K562 (cell line): ENCODE measurements around the gene DISC1. TPM values are rescaled to one million over a fixed set of nuclear protein-coding genes. Genes with fewer than 3 reads are reported as not detected.

Source experiments
- ATAC-seq: fragments of 200-7000 bp; cut with Tn5 transposase; 3 replicates; pipeline ENCODE4 v1.9.1; 2020; ENCODE audit warnings: moderate library complexity
- BruUV-seq: library from RNA; stranded (reverse); fragments of 400-500 nt; replicated peaks from 2 replicates; lab custom pipeline; 2021; lab: Mats Ljungman, UMichigan
- CTCF ChIA-PET: fragments of 300-600 bp; formaldehyde crosslinking; extraction: SDS; loops from one replicate; lab custom pipeline; 2021; ENCODE audit warnings: low intra/inter-chr PET ratio; lab: Yijun Ruan, JAX
- POLR2A ChIA-PET: fragments of 300-600, 350-650 bp; sonication (Branson Sonifier 250); formaldehyde crosslinking; extraction: SDS; loops from one replicate; lab custom pipeline; 2021; ENCODE audit warnings: antibody characterized with exemption, inconsistent platforms; lab: Yijun Ruan, JAX
- DNase-seq, 4 experiments: peaks; one replicate each; pipeline versions ENCODE4 v3.0.0 to v3.0.0-alpha.2; 2011 to 2018; ENCODE audit warnings: low spot score in 3 of 4, mixed read lengths in 3 of 4; ENCODE audit errors: extremely low read depth in 1 of 4
- FAIRE-seq: peaks from 2 replicates; lab custom pipeline; 2011; peaks lifted over from hg19 to GRCh38; lab: Jason Lieb, UNC
- H2AFZ ChIP-seq: 2 replicates; pipeline ENCODE4 v1.6.0; 2011; ENCODE audit warnings: low read depth, low read length, control low read depth, inconsistent platforms
- H3K27ac ChIP-seq: fragments of 200-600 bp; 3 replicates; pipeline ENCODE4 v1.8.0; 2011; ENCODE audit warnings: low read depth, mild to moderate bottlenecking, control low read depth, inconsistent platforms, low read length, moderate library complexity, mixed read lengths; ENCODE audit errors: extremely low read depth
- H3K27me3 ChIP-seq, 2 experiments: fragments of 300-600 bp in 1 of 2; 2 replicates in 1 of 2; 3 replicates in 1 of 2; pipeline versions ENCODE4 v1.6.0 to v1.8.0; 2011; ENCODE audit warnings: inconsistent platforms in 2 of 2, low read length in 2 of 2, mild to moderate bottlenecking in 1 of 2, mixed read lengths in 1 of 2, moderate library complexity in 1 of 2; ENCODE audit not compliant: control insufficient read depth in 2 of 2, insufficient read depth in 2 of 2
- H3K36me3 ChIP-seq: fragments of 300-600 bp; 3 replicates; pipeline ENCODE4 v1.8.0; 2011; ENCODE audit warnings: mild to moderate bottlenecking, low read length, inconsistent platforms; ENCODE audit not compliant: control insufficient read depth, insufficient read depth
- H3K4me1 ChIP-seq, 2 experiments: fragments of 200-600 bp in 1 of 2; replicated peaks in 1 of 2; 2 replicates in 1 of 2; 3 replicates in 1 of 2; pipeline versions ENCODE4 v1.5.1 to v1.8.0; 2011; ENCODE audit warnings: inconsistent platforms in 2 of 2, low read length in 2 of 2, mild to moderate bottlenecking in 1 of 2, mixed read lengths in 1 of 2, moderate library complexity in 1 of 2; ENCODE audit not compliant: control insufficient read depth in 2 of 2, insufficient read depth in 2 of 2
- H3K4me2 ChIP-seq: 2 replicates; pipeline ENCODE4 v1.6.1; 2011; ENCODE audit warnings: low read length, control low read depth, inconsistent platforms, mixed read lengths; ENCODE audit not compliant: insufficient read depth
- H3K4me3 ChIP-seq: fragments of 200-600 bp; sonication (generic), shearing (Covaris generic); 2 replicates; pipeline ENCODE4 v1.5.1; 2016; ENCODE audit warnings: control low read depth, inconsistent platforms
- H3K79me2 ChIP-seq: fragments of 200-600 bp; 3 replicates; pipeline ENCODE4 v1.8.0; 2011; ENCODE audit warnings: low read length, inconsistent platforms; ENCODE audit not compliant: control insufficient read depth, insufficient read depth
- H3K9ac ChIP-seq, 2 experiments: 2 replicates each; pipeline versions ENCODE4 v1.6.0 to v1.6.1; 2011; ENCODE audit warnings: low read depth in 2 of 2, low read length in 2 of 2, control low read depth in 1 of 2, inconsistent platforms in 1 of 2, mild to moderate bottlenecking in 1 of 2, mixed read lengths in 1 of 2; ENCODE audit not compliant: insufficient read depth in 1 of 2
- H3K9me1 ChIP-seq: one replicate; pipeline ENCODE4 v1.6.0; 2011; ENCODE audit warnings: inconsistent platforms, mild to moderate bottlenecking, low read length, moderate library complexity; ENCODE audit not compliant: control insufficient read depth, insufficient read depth
- H3K9me3 ChIP-seq: replicated peaks from 2 replicates; pipeline ENCODE4 v1.5.1; 2011; ENCODE audit warnings: low read depth, low read length, inconsistent platforms; ENCODE audit not compliant: control insufficient read depth, insufficient read depth
- H4K20me1 ChIP-seq: replicated peaks from 2 replicates; pipeline ENCODE4 v1.6.1; 2011; ENCODE audit warnings: low read length, inconsistent platforms, mixed read lengths; ENCODE audit not compliant: control insufficient read depth, insufficient read depth
- ATF3 ChIP-seq, 2 experiments: fragments of 450-650 bp in 1 of 2; sonication (generic) in 1 of 2; formaldehyde crosslinking in 1 of 2; IDR thresholded peaks in 1 of 2; conservative IDR thresholded peaks in 1 of 2; 2 replicates each; pipeline versions ENCODE4 v1.6.1 to v1.8.1; 2016 to 2023; ENCODE audit warnings: mild to moderate bottlenecking in 2 of 2, moderate library complexity in 2 of 2, inconsistent platforms in 1 of 2, missing genetic modification reagents in 1 of 2
- CEBPB ChIP-seq: fragments of 450-650 bp; IDR thresholded peaks from 2 replicates; pipeline ENCODE4 v1.6.1; 2016; ENCODE audit warnings: missing genetic modification characterization, missing compliant biosample characterization
- CHD1 ChIP-seq: fragments of 200-600 bp; sonication (generic); IDR thresholded peaks from one replicate; pipeline ENCODE4 v1.6.1; 2012; ENCODE audit warnings: mild to moderate bottlenecking, moderate library complexity, low read length, inconsistent platforms
- ESRRA ChIP-seq: fragments of 450-650 bp; IDR thresholded peaks from 2 replicates; pipeline ENCODE4 v1.6.1; 2014; ENCODE audit warnings: low read depth, mild to moderate bottlenecking, moderate library complexity, borderline replicate concordance
- EWSR1 ChIP-seq: fragments of 450-650 bp; IDR thresholded peaks from 2 replicates; pipeline ENCODE4 v1.6.1; 2018; ENCODE audit warnings: borderline replicate concordance, mild to moderate bottlenecking, low read depth, moderate library complexity; ENCODE audit not compliant: partially characterized antibody
- FOXP1 ChIP-seq: sonication (generic); formaldehyde crosslinking; IDR thresholded peaks from 2 replicates; pipeline ENCODE4 v1.8.0; 2022; ENCODE audit warnings: mild to moderate bottlenecking, missing genetic modification reagents
- HMG20A ChIP-seq: fragments of 450-650 bp; formaldehyde crosslinking; conservative IDR thresholded peaks from 2 replicates; pipeline ENCODE4 v1.4.0; 2020; ENCODE audit warnings: mild to moderate bottlenecking, mixed read lengths
- ID3 ChIP-seq, 2 experiments: fragments of 250-450 bp in 1 of 2; fragments of 450-650 bp in 1 of 2; sonication (Bioruptor Pico) in 1 of 2; IDR thresholded peaks; 2 replicates each; pipeline versions ENCODE4 v1.6.1 to v1.8.0; 2016 to 2021; ENCODE audit warnings: mild to moderate bottlenecking in 2 of 2, moderate library complexity in 2 of 2, missing compliant biosample characterization in 1 of 2, missing genetic modification characterization in 1 of 2
- NBN ChIP-seq: fragments of 450-650 bp; IDR thresholded peaks from 2 replicates; pipeline ENCODE4 v1.6.1; 2016; ENCODE audit warnings: low read depth, mild to moderate bottlenecking
- SMAD2 ChIP-seq: fragments of 150-350 bp; IDR thresholded peaks from 2 replicates; pipeline ENCODE4 v1.6.1; 2014; ENCODE audit warnings: low read depth, mild to moderate bottlenecking, low read length
- SRSF1 ChIP-seq: fragments of 200-400 bp; formaldehyde crosslinking; IDR thresholded peaks from 2 replicates; pipeline ENCODE4 v1.6.1; 2017; ENCODE audit warnings: mild to moderate bottlenecking, low read depth, low read length, moderate library complexity
- ZBTB26 ChIP-seq: fragments of 450-650 bp; formaldehyde crosslinking; IDR thresholded peaks from 2 replicates; pipeline ENCODE4 v1.4.0; 2022; ENCODE audit warnings: missing genetic modification characterization
- ZBTB34 ChIP-seq: fragments of 250-450 bp; sonication (Bioruptor Pico); IDR thresholded peaks from 2 replicates; pipeline ENCODE4 v1.8.0; 2021; ENCODE audit warnings: mild to moderate bottlenecking, moderate library complexity
- ZFX ChIP-seq: sonication (generic); formaldehyde crosslinking; IDR thresholded peaks from 2 replicates; pipeline ENCODE4 v1.8.0; 2022; ENCODE audit warnings: mild to moderate bottlenecking, missing genetic modification reagents, moderate library complexity
- ZNF175 ChIP-seq: fragments of 200-800 bp; sonication (Bioruptor generic); IDR thresholded peaks from 2 replicates; pipeline ENCODE4 v1.6.1; 2016; ENCODE audit warnings: low read depth, mild to moderate bottlenecking, missing genetic modification characterization, missing compliant biosample characterization
- ZNF699 ChIP-seq: fragments of 250-450 bp; sonication (Bioruptor Pico); IDR thresholded peaks from 2 replicates; pipeline ENCODE4 v1.8.0; 2021; ENCODE audit warnings: mild to moderate bottlenecking, moderate library complexity; ENCODE audit not compliant: insufficient replicate concordance
- WGBS: fragments of 100-300 bp; shearing (Covaris generic); methylation state at CpG from one replicate; pipeline ENCODE4 v1.1.6; 2016; ENCODE audit warnings: low coverage, mixed read lengths; ENCODE audit not compliant: insufficient coverage; ENCODE audit errors: missing lambda C conversion rate; 5-methylcytosine and 5-hydroxymethylcytosine counted together
- in situ Hi-C: fragments of 300-500 bp; cut with MboI; formaldehyde crosslinking; loops from 4 replicates; pipeline ENCODE4 v1.15.0; 2018; ENCODE audit warnings: inconsistent platforms, mixed read lengths
- intact Hi-C: fragments of 100-400 bp; cut with micrococcal nuclease; formaldehyde crosslinking; loops from 2 replicates; pipeline ENCODE4 v1.14.2; 2022
- polyA plus RNA-seq, 8 experiments: library from polyadenylated mRNA; depleted of rRNA in 4 of 8; stranded (reverse) in 5 of 8; unstranded in 3 of 8; fragments of >200 nt; fragmentation: Nextera tagmentation in 2 of 8; fragmentation: Illumina TruSeq in 1 of 8; extraction: Ambion mirVana in 2 of 8; extraction: Trizol in 1 of 8; gene quantifications; 2 replicates each; pipeline versions ENCODE4 v1.2.1 to v1.2.3, GENCODE V29; 2011 to 2014; ENCODE audit warnings: inconsistent platforms in 1 of 8, missing spikeins in 1 of 8
- total RNA-seq, 7 experiments: library from RNA; depleted of rRNA in 6 of 7; stranded (reverse); fragments of >200 nt in 6 of 7; fragmentation: Illumina TruSeq in 2 of 7; extraction: Trizol in 2 of 7; gene quantifications; 2 replicates each; pipeline versions ENCODE4 v1.2.1 to v1.2.3, GENCODE V29; 2011 to 2021; ENCODE audit warnings: low replicate concordance in 1 of 7

Gene DISC1
- total and polyA plus RNA-seq, 9 of the 15 experiments (the other 6 are each of a cell fraction or from before 2014, with no cell fraction given) = 0.01 to 0.11 (median 0.08) TPM; not detected in 1

- CTCF ChIA-PET = no interaction called here
- POLR2A ChIA-PET = interaction anchor here (0.5 kb wide), 1 partner anchor 886 kb away, joined by 3 read pairs; no protein-coding TSS in a partner anchor
- no peak for ATAC-seq
- H3K4me2 ChIP-seq = no peak overlapping the region
- no peaks in the 10 kb centered on the region for H3K79me2 ChIP-seq
- no peak for TF ChIP-seq ESRRA
- no peak for TF ChIP-seq FOXP1
- TF ChIP-seq SRSF1 = no peak
- TF ChIP-seq ATF3 (IDR thresholded peaks at IDR 0.05) = no peak
- TF ChIP-seq ATF3 (CRISPR knock-in tag; conservative IDR thresholded peaks at IDR 0.05) = no peak
- TF ChIP-seq ZNF699 (CRISPR knock-in tag) = no peak
- TF ChIP-seq EWSR1 = no peak
- TF ChIP-seq NBN = no peak
- no peak for TF ChIP-seq ZBTB26
- no peak for TF ChIP-seq SMAD2
- TF ChIP-seq CEBPB (tag) = no peak
- TF ChIP-seq HMG20A (CRISPR knock-in tag) = no peak
- no peak for TF ChIP-seq ZBTB34
- TF ChIP-seq ZNF175 (CRISPR knock-in tag) = no peak
- TF ChIP-seq ID3 (CRISPR knock-in tag; IDR thresholded peaks at IDR 0.05) = no peak
- no peak for TF ChIP-seq ID3 (tag; IDR thresholded peaks at IDR 0.05)
- no peak for TF ChIP-seq CHD1
- TF ChIP-seq ZFX (CRISPR knock-in tag) = no peak
- no peak overlapping the region for H3K9ac ChIP-seq
- H3K4me1 ChIP-seq = no peaks in the 10 kb centered on the region
- no TSS peak for BruUV-seq
- H3K27ac ChIP-seq = no peak overlapping the region
- 0% methylated on average over 9 of the region's 9 CpGs for WGBS
- intact Hi-C loops = no loop called here
- H3K27me3 ChIP-seq = peaks cover 0 to 10% of the 10 kb centered on the region in 2 experiments; a peak in 1 of 5 replicates
- no peaks in the 10 kb centered on the region for H3K36me3 ChIP-seq
- no peak for FAIRE-seq
- no peak overlapping the region for H2AFZ ChIP-seq
- DNase-seq = no peak
- H3K9me3 ChIP-seq = no peaks in the 10 kb centered on the region
- no peaks in the 10 kb centered on the region for H4K20me1 ChIP-seq
- H3K4me3 ChIP-seq = no peak overlapping the region
- no peaks in the 10 kb centered on the region for H3K9me1 ChIP-seq
- in situ Hi-C loops = no loop called here
Observed at GRCh38 chr1:231778009-231778719, 151.6 kb downstream of the DISC1 start.
